Gastroesophageal sphincter (tissue), 3 donors: ENCODE measurements around the gene RANBP3.

ENCODE experiments used
- CTCF ChIP-seq, 4 experiments: fragments of 200-600 bp in 2 of 4; fragments of 450-650 bp in 2 of 4; sonication (generic) in 1 of 4; IDR thresholded peaks; one replicate each; pipeline ENCODE4 v1.5.1; 2017 to 2019; ENCODE audit warnings: antibody characterized with exemption in 4 of 4, mild to moderate bottlenecking in 2 of 4, moderate library complexity in 2 of 4
- EP300 ChIP-seq: sonication (generic); formaldehyde crosslinking; IDR thresholded peaks from one replicate; pipeline ENCODE4 v1.6.1; 2017; ENCODE audit warnings: antibody characterized with exemption, mild to moderate bottlenecking
- POLR2A ChIP-seq, 2 donors: fragments of 450-650 bp; IDR thresholded peaks; one replicate each; pipeline ENCODE4 v1.6.1; 2017; ENCODE audit warnings: antibody characterized with exemption in 2 of 2, mild to moderate bottlenecking in 2 of 2, moderate library complexity in 1 of 2
- POLR2AphosphoS5 ChIP-seq: sonication (generic); formaldehyde crosslinking; IDR thresholded peaks from one replicate; pipeline ENCODE4 v1.6.1; 2017; ENCODE audit warnings: antibody characterized with exemption

- TF ChIP-seq POLR2A (IDR thresholded peaks at IDR 0.05): no peak
- TF ChIP-seq CTCF (IDR thresholded peaks at IDR 0.05): no peak
- no peak for TF ChIP-seq POLR2AphosphoS5
- no peak for TF ChIP-seq EP300
Measured at GRCh38 chr19:5925830-5926427, 52.0 kb downstream of the RANBP3 start.
